IMR-90 (cell line): ENCODE measurements around the gene CCDC138. TPM values are rescaled to one million over a fixed set of nuclear protein-coding genes. Genes with fewer than 3 reads are reported as not detected.

ENCODE experiments used
- ATAC-seq: fragments of 200-7000 bp; cut with Tn5 transposase; 2 replicates; pipeline ENCODE4 v1.9.1; 2020; ENCODE audit warnings: low read depth, mild to moderate bottlenecking, moderate library complexity
- BruUV-seq: library from RNA; stranded (reverse); fragments of 400-500 nt; replicated peaks from 2 replicates; lab custom pipeline; 2021; lab: Mats Ljungman, UMichigan
- CTCF ChIA-PET: fragments of 300-600 bp; formaldehyde crosslinking; extraction: SDS; loops from one replicate; lab custom pipeline; 2021; ENCODE audit warnings: antibody characterized with exemption; lab: Yijun Ruan, JAX
- POLR2A ChIA-PET: fragments of 300-600 bp; sonication (Branson Sonifier 250); formaldehyde crosslinking; loops from one replicate; lab custom pipeline; 2022; ENCODE audit warnings: antibody characterized with exemption; ENCODE audit not compliant: unreplicated experiment; lab: Charles Lee
- DNase-seq: peaks from one replicate; pipeline ENCODE4 v3.0.0; 2013
- H2AFZ ChIP-seq: replicated peaks from 2 replicates; pipeline ENCODE3; 2013; ENCODE audit warnings: low read length, mild to moderate bottlenecking; ENCODE audit not compliant: poor library complexity
- H2AK5ac ChIP-seq: 2 replicates; pipeline ENCODE4 v1.6.1; 2013; ENCODE audit warnings: low read depth, low read length, inconsistent platforms
- H2AK9ac ChIP-seq: replicated peaks from 2 replicates; pipeline ENCODE3; 2013; ENCODE audit warnings: mild to moderate bottlenecking, low read depth, low read length, moderate library complexity; ENCODE audit not compliant: poor library complexity
- H2BK120ac ChIP-seq: 2 replicates; pipeline ENCODE4 v1.6.1; 2013; ENCODE audit warnings: low read depth, low read length, inconsistent platforms
- H2BK15ac ChIP-seq: 3 replicates; pipeline ENCODE4 v1.6.1; 2013; ENCODE audit warnings: low read depth, low read length, inconsistent platforms
- H2BK20ac ChIP-seq: 2 replicates; pipeline ENCODE4 v1.6.1; 2013; ENCODE audit warnings: low read depth, mild to moderate bottlenecking, inconsistent platforms, low read length, moderate library complexity
- H2BK5ac ChIP-seq: 2 replicates; pipeline ENCODE4 v1.6.1; 2013; ENCODE audit warnings: mild to moderate bottlenecking, low read depth, low read length, inconsistent platforms; ENCODE audit not compliant: poor library complexity, severe bottlenecking
- H3K14ac ChIP-seq: replicated peaks from 2 replicates; pipeline ENCODE4 v1.6.1; 2013; ENCODE audit warnings: low read depth, low read length, inconsistent platforms
- H3K18ac ChIP-seq: 2 replicates; pipeline ENCODE4 v1.6.1; 2013; ENCODE audit warnings: low read depth, low read length, control low read depth
- H3K23ac ChIP-seq: 2 replicates; pipeline ENCODE4 v1.6.1; 2013; ENCODE audit warnings: low read depth, low read length, inconsistent platforms
- H3K27ac ChIP-seq: 2 replicates; pipeline ENCODE4 v1.5.1; 2013; ENCODE audit warnings: mild to moderate bottlenecking, control low read depth, low read length; ENCODE audit not compliant: insufficient read depth
- H3K27me3 ChIP-seq: 2 replicates; pipeline ENCODE4 v1.6.1; 2013; ENCODE audit warnings: low read length; ENCODE audit not compliant: control insufficient read depth, insufficient read depth
- H3K36me3 ChIP-seq: 2 replicates; pipeline ENCODE4 v1.6.1; 2013; ENCODE audit warnings: low read length, mixed read lengths; ENCODE audit not compliant: control insufficient read depth, insufficient read depth
- H3K4ac ChIP-seq: 2 replicates; pipeline ENCODE4 v1.6.1; 2013; ENCODE audit warnings: low read depth, low read length, inconsistent platforms
- H3K4me1 ChIP-seq: 2 replicates; pipeline ENCODE4 v1.6.1; 2013; ENCODE audit warnings: low read length, mixed read lengths; ENCODE audit not compliant: control insufficient read depth, insufficient read depth
- H3K4me2 ChIP-seq: 2 replicates; pipeline ENCODE4 v1.6.1; 2013; ENCODE audit warnings: low read depth, mild to moderate bottlenecking, control low read depth, low read length, moderate library complexity
- H3K4me3 ChIP-seq: 2 replicates; pipeline ENCODE4 v1.5.1; 2013; ENCODE audit warnings: low read depth, mild to moderate bottlenecking, control low read depth, low read length, moderate library complexity; ENCODE audit not compliant: insufficient read depth
- H3K56ac ChIP-seq: 2 replicates; pipeline ENCODE4 v1.6.1; 2013; ENCODE audit warnings: low read length, inconsistent platforms; ENCODE audit not compliant: insufficient read depth; ENCODE audit errors: extremely low read depth
- H3K79me1 ChIP-seq, 2 experiments: 2 replicates each; pipeline ENCODE4 v1.6.1; 2013; ENCODE audit warnings: low read length in 2 of 2, inconsistent platforms in 1 of 2, low read depth in 1 of 2
- H3K9ac ChIP-seq: 2 replicates; pipeline ENCODE4 v1.6.1; 2013; ENCODE audit warnings: low read depth, low read length, control low read depth
- H3K9me1 ChIP-seq: 2 replicates; pipeline ENCODE4 v1.6.1; 2013; ENCODE audit warnings: low read length, inconsistent platforms; ENCODE audit not compliant: insufficient read depth
- H3K9me3 ChIP-seq: 2 replicates; pipeline ENCODE4 v1.6.1; 2013; ENCODE audit warnings: low read length; ENCODE audit not compliant: control insufficient read depth, insufficient read depth
- H4K20me1 ChIP-seq: 2 replicates; pipeline ENCODE4 v1.6.1; 2013; ENCODE audit warnings: low read length, inconsistent platforms; ENCODE audit not compliant: insufficient read depth
- H4K5ac ChIP-seq: 2 replicates; pipeline ENCODE4 v1.6.1; 2013; ENCODE audit warnings: mild to moderate bottlenecking, low read depth, low read length, control low read depth
- H4K8ac ChIP-seq, 2 experiments: 2 replicates each; pipeline ENCODE4 v1.6.1; 2013; ENCODE audit warnings: low read depth in 2 of 2, low read length in 2 of 2, control low read depth in 1 of 2, inconsistent platforms in 1 of 2
- H4K91ac ChIP-seq: 2 replicates; pipeline ENCODE4 v1.6.1; 2013; ENCODE audit warnings: low read depth, low read length, inconsistent platforms; ENCODE audit not compliant: insufficient read depth
- BHLHE40 ChIP-seq: fragments of 150-350 bp; IDR thresholded peaks from 2 replicates; pipeline ENCODE4 v1.6.1; 2016; ENCODE audit warnings: mild to moderate bottlenecking, low read depth, low read length
- CHD1 ChIP-seq: IDR thresholded peaks from 2 replicates; pipeline ENCODE4 v1.6.1; 2012; ENCODE audit warnings: low read depth, low read length, improper control_type of control experiment
- CTCF ChIP-seq: conservative IDR thresholded peaks from 2 replicates; pipeline ENCODE4 v1.5.1; 2012; ENCODE audit warnings: mild to moderate bottlenecking, low read depth, low read length, improper control_type of control experiment
- FOS ChIP-seq: fragments of 150-350 bp; IDR thresholded peaks from 2 replicates; pipeline ENCODE4 v1.6.1; 2016; ENCODE audit warnings: low read depth, low read length
- MAFK ChIP-seq: IDR thresholded peaks from 2 replicates; pipeline ENCODE4 v1.6.1; 2012; ENCODE audit warnings: low read depth, low read length, improper control_type of control experiment
- MAZ ChIP-seq: IDR thresholded peaks from 2 replicates; pipeline ENCODE4 v1.6.1; 2012; ENCODE audit warnings: low read depth, mild to moderate bottlenecking, low read length, improper control_type of control experiment, moderate library complexity, borderline replicate concordance
- MXI1 ChIP-seq: IDR thresholded peaks from 2 replicates; pipeline ENCODE4 v1.6.1; 2012; ENCODE audit warnings: low read depth, mild to moderate bottlenecking, low read length, moderate library complexity, borderline replicate concordance
- RCOR1 ChIP-seq: IDR thresholded peaks from 2 replicates; pipeline ENCODE4 v1.6.1; 2012; ENCODE audit warnings: mild to moderate bottlenecking, low read length, improper control_type of control experiment; ENCODE audit not compliant: insufficient replicate concordance
- RFX5 ChIP-seq: IDR thresholded peaks from 2 replicates; pipeline ENCODE4 v1.8.0; 2012; ENCODE audit warnings: low read depth, mild to moderate bottlenecking, low read length, moderate library complexity
- SMC3 ChIP-seq: fragments of 150-350 bp; IDR thresholded peaks from 2 replicates; pipeline ENCODE4 v1.6.1; 2016; ENCODE audit warnings: low read depth, mild to moderate bottlenecking, antibody characterized with exemption, low read length, moderate library complexity
- whole genome bisulfite sequencing, 2 experiments: methylation state at CpG; one replicate each; pipeline versions ENCODE4 v1.1.5 to v1.1.7; 2013; ENCODE audit warnings: missing lambda C conversion rate in 2 of 2; ENCODE audit not compliant: insufficient read length in 1 of 2; ENCODE audit errors: extremely low coverage in 2 of 2; 5-methylcytosine and 5-hydroxymethylcytosine counted together
- dilution Hi-C: fragments of 300-500 bp; cut with HindIII; formaldehyde crosslinking; loops from one replicate; pipeline ENCODE4 v1.14.3; 2018; ENCODE audit warnings: low sequenced_read_pairs; ENCODE audit not compliant: unreplicated experiment
- in situ Hi-C: fragments of 300-500 bp; cut with MboI; formaldehyde crosslinking; loops from 3 replicates; pipeline ENCODE4 v1.14.3; 2019; ENCODE audit warnings: low sequenced_read_pairs, inconsistent platforms, mixed read lengths
- intact Hi-C: fragments of 100-400 bp; cut with micrococcal nuclease; formaldehyde crosslinking; loops from 2 replicates; pipeline ENCODE4 v1.10.0; 2022
- polyA plus RNA-seq, 3 experiments: library from polyadenylated mRNA; depleted of rRNA; stranded (reverse); fragments of >200 nt; gene quantifications; 2 replicates each; pipeline ENCODE4 v1.2.3, GENCODE V29; 2012; ENCODE audit warnings: low replicate concordance in 1 of 3
- total RNA-seq: library from RNA; depleted of rRNA; stranded (reverse); fragments of >200 nt; gene quantifications from 2 replicates; pipeline ENCODE4 v1.2.3, GENCODE V29; 2012
- TF ChIP-seq, protein P1 (sequence below): fragments of 150-350 bp; IDR thresholded peaks from 2 replicates; pipeline ENCODE4 v1.6.1; 2016; ENCODE audit warnings: low read depth, mild to moderate bottlenecking, low read length, moderate library complexity, borderline replicate concordance

The CCDC138 gene
- total and polyA plus RNA-seq, 2 of the 4 experiments (the other 2 are of a cell fraction), result 1.5 to 2.9 TPM

- Histone ChIP-seq H3K9me3 (no peaks in the 10 kb centered on the region), H4K8ac (no peak overlapping the region), H2BK20ac (no peak overlapping the region), H3K79me1 (no peaks in the 10 kb centered on the region), H4K91ac (no peak overlapping the region), H4K5ac (no peak overlapping the region), H3K4me3 (no peak overlapping the region), H3K4ac (no peak overlapping the region), H2AK5ac (no peak overlapping the region), H3K18ac (no peak overlapping the region), H3K9ac (no peak overlapping the region), H4K20me1 (no peaks in the 10 kb centered on the region), H3K56ac (no peak overlapping the region), H3K27me3 (peaks cover 57% of the 10 kb centered on the region), H2BK15ac (no peak overlapping the region), H2BK5ac (no peak overlapping the region), H3K36me3 (no peaks in the 10 kb centered on the region), H2AFZ (no peak overlapping the region), H2AK9ac (no peak overlapping the region), H2BK120ac (no peak overlapping the region), H3K23ac (no peak overlapping the region), H3K4me1 (peaks cover 2% of the 10 kb centered on the region; the same call in 1 of the 2 replicates), H3K9me1 (no peaks in the 10 kb centered on the region), H3K4me2 (no peak overlapping the region; the same call in 1 of the 2 replicates), H3K14ac (no peak overlapping the region), H3K27ac (no peak overlapping the region)
- TF ChIP-seq RCOR1, result no peak
- TF ChIP-seq, protein P1, sequence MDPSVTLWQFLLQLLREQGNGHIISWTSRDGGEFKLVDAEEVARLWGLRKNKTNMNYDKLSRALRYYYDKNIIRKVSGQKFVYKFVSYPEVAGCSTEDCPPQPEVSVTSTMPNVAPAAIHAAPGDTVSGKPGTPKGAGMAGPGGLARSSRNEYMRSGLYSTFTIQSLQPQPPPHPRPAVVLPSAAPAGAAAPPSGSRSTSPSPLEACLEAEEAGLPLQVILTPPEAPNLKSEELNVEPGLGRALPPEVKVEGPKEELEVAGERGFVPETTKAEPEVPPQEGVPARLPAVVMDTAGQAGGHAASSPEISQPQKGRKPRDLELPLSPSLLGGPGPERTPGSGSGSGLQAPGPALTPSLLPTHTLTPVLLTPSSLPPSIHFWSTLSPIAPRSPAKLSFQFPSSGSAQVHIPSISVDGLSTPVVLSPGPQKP, result no peak
- TF ChIP-seq MXI1, result no peak
- TF ChIP-seq CHD1, result no peak
- TF ChIP-seq FOS, result no peak
- no peak for TF ChIP-seq SMC3
- no peak for TF ChIP-seq BHLHE40
- TF ChIP-seq RFX5, result no peak
- no peak for TF ChIP-seq MAFK
- no peak for TF ChIP-seq MAZ
- TF ChIP-seq CTCF, result no peak
- in situ Hi-C loops (no loop called here), dilution Hi-C loops (no loop called here), intact Hi-C loops (no loop called here)
- CTCF ChIA-PET, result interaction anchor here (1.9 kb wide), 1 partner anchor 12 kb away, joined by 8 read pairs; no protein-coding TSS in a partner anchor
- POLR2A ChIA-PET, result no interaction called here
- DNase-seq (no peak), ATAC-seq (no peak)
- WGBS, 2 experiments, result 100% methylated on average over 1 of the region's 5 CpGs; no CpG with 5 or more reads in 1 of the 2 experiments
- no TSS peak for BruUV-seq
These were observed 131.0 kb downstream of the CCDC138 start for GRCh38 chr2:108917526-108917925.
